Measurements from ENCODE around the gene HIVEP3. TPM values are rescaled to one million over a fixed set of nuclear protein-coding genes. Genes with fewer than 3 reads are reported as not detected.

HIVEP3 gene
- total and polyA plus RNA-seq, 2 donors, result 2.8 to 3.1 TPM

DNA sequence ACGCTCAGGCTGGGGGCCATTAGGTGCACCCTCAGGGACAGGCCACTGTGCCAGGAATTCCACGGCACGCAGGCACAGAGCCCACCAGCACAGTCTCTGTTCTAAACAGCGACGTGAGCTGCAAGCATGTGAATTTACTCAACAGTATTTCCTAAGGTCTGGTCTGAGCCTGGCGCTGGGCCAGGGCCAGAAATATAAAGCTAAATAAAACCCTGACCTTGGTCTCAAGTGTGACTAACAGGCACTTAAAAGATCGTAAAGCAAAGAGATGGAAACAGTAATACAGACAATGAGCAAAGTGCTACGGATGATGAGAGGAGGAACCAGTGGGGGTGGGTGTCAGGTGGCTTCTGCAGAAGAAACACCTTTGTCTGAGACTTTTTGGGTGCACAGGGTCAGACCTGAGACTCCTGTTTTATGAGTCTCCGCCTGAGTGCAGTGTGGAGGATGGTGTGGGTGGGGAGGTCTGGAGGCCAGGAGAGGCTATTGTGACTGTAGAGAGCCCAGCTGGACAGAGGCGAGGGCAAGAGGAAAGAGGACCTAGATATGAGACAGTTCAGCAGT, 380.9 kb downstream of the HIVEP3 start:
- H3K4me3 ChIP-seq (ENCODE audit: low read depth, low read length), result no peak overlapping the region

DNA sequence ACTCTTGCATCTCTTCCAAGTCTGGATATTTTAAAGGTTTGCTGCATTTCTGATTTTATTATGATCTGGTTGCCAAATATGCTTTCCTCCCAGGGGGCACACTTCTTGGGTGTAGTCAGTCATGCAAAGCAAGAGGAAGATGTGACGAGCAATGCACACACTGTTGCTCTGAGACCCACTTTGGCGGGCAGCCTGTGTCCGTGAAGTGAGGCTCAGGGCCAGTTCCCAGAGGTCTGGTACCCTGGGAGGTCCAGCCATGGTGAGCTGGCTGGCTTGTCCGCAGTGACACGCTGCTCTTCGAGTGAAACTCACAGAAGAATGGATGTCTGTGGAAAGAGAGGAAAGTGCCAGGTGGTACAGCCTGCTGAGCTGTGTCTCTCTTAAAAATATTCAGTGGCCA, 381.5 kb downstream of the HIVEP3 start:
- no peaks in the 10 kb centered on the region for H3K36me3 ChIP-seq (ENCODE audit: insufficient read depth)
- H3K4me3 ChIP-seq (ENCODE audit: low read depth, low read length), result no peak overlapping the region
- H3K27ac ChIP-seq (ENCODE audit: low read depth), result no peak overlapping the region
- no peaks in the 10 kb centered on the region for H3K4me1 ChIP-seq (ENCODE audit: insufficient read depth)
- DNase-seq (ENCODE audit: extremely low spot score), result no peak
- 60% methylated on average over 6 of the region's 6 CpGs for WGBS

More for the DNA sequence above, 380.9 kb downstream of the HIVEP3 start:
- H3K27ac ChIP-seq (ENCODE audit: low read depth), result no peak overlapping the region
- WGBS, result 28% methylated on average over 10 of the region's 10 CpGs
- H3K36me3 ChIP-seq (ENCODE audit: insufficient read depth), result no peaks in the 10 kb centered on the region
- H3K4me1 ChIP-seq (ENCODE audit: insufficient read depth), result no peaks in the 10 kb centered on the region
- DNase-seq (ENCODE audit: extremely low spot score), result peak; percentile 31

DNA sequence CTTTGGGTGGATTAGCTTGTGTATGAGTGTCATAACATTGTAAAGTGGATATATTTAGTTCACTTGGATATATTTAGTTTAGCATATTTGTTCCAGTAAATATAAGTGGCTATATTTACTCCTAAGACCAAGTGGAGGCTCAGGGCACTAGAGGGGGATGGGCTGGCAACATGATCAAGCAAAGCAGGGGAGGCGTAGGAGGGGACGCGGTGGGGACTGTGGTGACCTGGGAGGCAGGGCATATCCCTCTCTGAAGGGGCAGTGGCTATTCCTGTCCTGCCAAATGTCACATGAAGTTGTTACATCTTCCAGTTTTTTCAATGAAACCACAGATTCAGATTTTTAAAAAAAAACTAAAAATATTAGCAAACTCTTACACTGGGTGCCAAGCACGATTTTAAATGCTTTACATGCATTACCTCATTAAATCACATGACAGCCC, 382.3 kb downstream of the HIVEP3 start:
- Histone ChIP-seq H3K4me1 (ENCODE audit: insufficient read depth) (no peaks in the 10 kb centered on the region), H3K36me3 (ENCODE audit: insufficient read depth) (no peaks in the 10 kb centered on the region), H3K27ac (ENCODE audit: low read depth) (no peak overlapping the region), H3K4me3 (ENCODE audit: low read depth, low read length) (no peak overlapping the region)
- WGBS, result 50% methylated on average over 4 of the region's 4 CpGs
- DNase-seq (ENCODE audit: extremely low spot score), result no peak

DNA sequence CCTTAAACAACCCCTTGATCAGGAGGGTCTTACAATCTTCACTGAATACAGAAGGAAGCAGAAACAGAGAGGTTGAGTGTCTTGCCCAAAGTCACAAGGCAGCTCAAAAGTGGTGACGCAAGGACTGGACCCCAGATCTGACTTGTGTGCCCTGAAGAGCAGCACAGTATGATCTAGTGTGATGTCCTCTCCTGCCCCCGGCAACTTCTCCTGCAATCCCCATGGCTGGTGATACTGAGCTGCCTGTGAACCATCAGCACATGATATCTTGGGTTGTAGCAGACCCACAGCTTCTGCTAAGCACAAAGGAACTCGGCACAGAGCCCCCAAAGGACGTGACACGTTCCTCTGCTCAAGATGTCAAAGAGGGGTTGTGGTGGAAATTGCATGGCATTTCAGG, 383.0 kb downstream of the HIVEP3 start:
- 65% methylated on average over 5 of the region's 5 CpGs for WGBS

DNA sequence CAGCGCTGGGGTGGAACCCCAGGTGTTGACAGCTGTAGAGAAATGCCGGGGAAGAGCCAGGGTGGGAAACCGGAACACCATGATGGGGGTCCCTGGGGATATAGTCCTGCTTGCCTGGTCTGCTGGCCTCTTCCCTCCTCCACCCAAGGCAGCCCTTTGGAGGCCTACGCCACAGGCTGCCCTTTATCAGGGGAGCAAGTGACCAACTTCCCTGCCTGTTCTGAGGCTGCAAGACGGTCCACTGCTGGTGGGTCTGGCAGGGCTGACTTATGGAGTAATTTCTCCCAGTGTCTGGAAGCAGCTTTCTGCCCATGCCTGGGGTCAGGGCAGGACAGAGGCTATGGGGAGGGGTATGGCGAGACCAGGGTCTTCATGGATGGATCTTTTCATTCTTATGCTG, 383.4 kb downstream of the HIVEP3 start:
- H3K4me3 ChIP-seq (ENCODE audit: low read depth, low read length), result no peak overlapping the region
- H3K27ac ChIP-seq (ENCODE audit: low read depth), result no peak overlapping the region
- H3K36me3 ChIP-seq (ENCODE audit: insufficient read depth), result no peaks in the 10 kb centered on the region
- H3K4me1 ChIP-seq (ENCODE audit: insufficient read depth), result no peaks in the 10 kb centered on the region
- DNase-seq (ENCODE audit: extremely low spot score), result no peak
- WGBS, result 95% methylated on average over 6 of the region's 6 CpGs

More for the DNA sequence above, 383.0 kb downstream of the HIVEP3 start:
- H3K27ac ChIP-seq (ENCODE audit: low read depth), result no peak overlapping the region
- H3K4me3 ChIP-seq (ENCODE audit: low read depth, low read length), result no peak overlapping the region
- no peaks in the 10 kb centered on the region for H3K36me3 ChIP-seq (ENCODE audit: insufficient read depth)
- no peak for DNase-seq (ENCODE audit: extremely low spot score)
- no peaks in the 10 kb centered on the region for H3K4me1 ChIP-seq (ENCODE audit: insufficient read depth)

DNA sequence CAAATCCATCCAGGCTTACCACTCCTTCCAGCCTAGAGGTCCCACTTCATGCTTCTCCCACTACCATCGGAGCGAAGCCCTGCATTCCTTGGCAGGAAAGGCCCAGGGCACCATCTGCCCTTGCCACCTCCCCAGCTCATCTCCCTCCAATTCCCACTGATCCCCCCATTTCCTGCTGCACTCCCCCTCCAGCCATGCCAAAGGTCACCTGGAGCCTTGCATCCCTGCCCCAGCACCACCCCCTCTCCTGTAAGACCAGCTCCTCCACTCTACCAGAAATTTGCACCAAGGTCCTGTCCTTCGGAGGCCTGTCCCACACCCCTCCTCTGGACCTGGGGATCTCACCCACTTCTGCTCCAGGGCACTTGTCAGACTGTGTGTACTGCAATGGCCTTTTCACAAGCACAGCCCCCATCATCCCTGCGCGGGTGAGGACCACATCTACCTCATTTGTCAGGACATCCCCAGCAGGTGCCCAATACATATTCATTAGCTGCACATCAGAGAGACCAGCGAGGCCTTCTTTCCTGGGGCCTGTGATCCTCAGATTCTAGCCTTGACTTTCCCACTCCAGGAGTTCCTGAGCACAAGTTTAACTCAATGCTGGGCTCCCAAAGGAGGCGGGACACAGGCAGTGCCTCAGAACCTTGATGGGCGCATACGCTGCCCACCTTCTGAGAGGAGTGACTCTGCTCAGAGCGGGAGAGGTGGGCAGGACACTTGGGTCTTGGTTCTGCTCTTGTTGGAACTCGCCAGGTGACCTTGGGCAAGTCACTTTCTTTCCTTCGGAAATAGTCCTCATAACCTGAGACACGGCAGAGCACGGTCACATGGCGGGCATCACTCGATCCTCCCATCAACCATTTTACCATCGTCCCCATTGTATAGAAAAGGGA, 384.3 kb downstream of the HIVEP3 start:
- Histone ChIP-seq H3K36me3 (ENCODE audit: insufficient read depth) (no peaks in the 10 kb centered on the region), H3K4me3 (ENCODE audit: low read depth, low read length) (no peak overlapping the region), H3K27ac (ENCODE audit: low read depth) (no peak overlapping the region), H3K4me1 (ENCODE audit: insufficient read depth) (no peaks in the 10 kb centered on the region)
- no peak for DNase-seq (ENCODE audit: extremely low spot score)
- WGBS, result 91% methylated on average over 17 of the region's 17 CpGs

DNA sequence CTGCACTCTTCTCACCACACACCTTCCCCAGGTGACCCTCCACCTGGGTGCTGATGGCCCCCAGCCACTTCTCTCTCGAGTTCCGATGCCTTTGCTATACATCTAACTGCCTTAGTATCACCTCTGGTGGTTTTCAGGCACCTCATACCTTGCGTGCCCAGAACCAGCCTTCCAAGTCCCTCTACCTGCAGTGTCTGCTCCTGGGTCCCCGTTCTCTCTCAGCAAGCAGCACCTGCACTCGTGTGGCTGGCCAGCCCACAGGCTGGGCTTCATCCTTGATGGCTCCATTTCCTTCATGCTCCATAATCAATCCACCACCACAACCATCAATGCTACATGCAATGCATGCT, 385.0 kb downstream of the HIVEP3 start:
- H3K4me3 ChIP-seq (ENCODE audit: low read depth, low read length), result no peak overlapping the region
- no peaks in the 10 kb centered on the region for H3K4me1 ChIP-seq (ENCODE audit: insufficient read depth)
- DNase-seq (ENCODE audit: extremely low spot score), result no peak
- H3K27ac ChIP-seq (ENCODE audit: low read depth), result no peak overlapping the region
- no peaks in the 10 kb centered on the region for H3K36me3 ChIP-seq (ENCODE audit: insufficient read depth)
- 86% methylated on average over 5 of the region's 5 CpGs for WGBS

DNA sequence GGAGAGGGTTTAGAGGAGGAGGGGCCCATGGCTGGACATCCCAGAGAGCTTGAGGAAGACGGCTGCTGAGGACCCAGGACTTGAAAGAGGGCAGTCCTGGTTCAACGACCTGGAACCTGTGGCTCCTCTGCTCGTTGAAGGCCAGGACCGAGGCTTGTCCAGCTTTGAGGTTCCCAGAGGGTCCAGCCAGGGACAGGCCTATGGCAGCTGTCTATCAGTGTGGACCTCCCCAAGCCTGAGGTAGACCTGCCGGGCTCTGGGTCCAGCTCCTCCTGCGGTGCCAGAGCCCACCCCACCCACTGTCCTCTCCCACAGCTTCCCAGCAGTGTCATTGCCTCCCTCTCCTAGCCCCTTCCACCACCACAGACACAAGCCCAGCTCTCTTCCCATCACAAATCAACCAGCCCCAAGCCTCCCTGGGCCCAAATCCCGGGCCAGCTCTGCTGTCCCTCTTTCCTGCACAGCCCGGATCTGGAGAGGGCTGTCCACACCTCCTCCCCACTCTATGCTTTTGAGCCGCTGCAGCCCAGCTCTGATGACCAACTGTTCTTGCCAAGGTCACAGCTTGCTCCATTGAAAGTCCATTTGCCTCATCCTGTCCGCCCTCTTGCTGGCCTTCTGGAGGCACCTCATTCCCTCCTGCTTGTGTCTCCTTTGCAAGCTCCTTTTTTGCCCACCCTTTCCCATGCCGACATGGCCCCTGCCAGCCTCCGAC, 385.5 kb downstream of the HIVEP3 start:
- WGBS, result 92% methylated on average over 12 of the region's 12 CpGs
- no peak overlapping the region for H3K27ac ChIP-seq (ENCODE audit: low read depth)
- H3K36me3 ChIP-seq (ENCODE audit: insufficient read depth), result no peaks in the 10 kb centered on the region
- no peak overlapping the region for H3K4me3 ChIP-seq (ENCODE audit: low read depth, low read length)
- no peaks in the 10 kb centered on the region for H3K4me1 ChIP-seq (ENCODE audit: insufficient read depth)
- no peak for DNase-seq (ENCODE audit: extremely low spot score)

DNA sequence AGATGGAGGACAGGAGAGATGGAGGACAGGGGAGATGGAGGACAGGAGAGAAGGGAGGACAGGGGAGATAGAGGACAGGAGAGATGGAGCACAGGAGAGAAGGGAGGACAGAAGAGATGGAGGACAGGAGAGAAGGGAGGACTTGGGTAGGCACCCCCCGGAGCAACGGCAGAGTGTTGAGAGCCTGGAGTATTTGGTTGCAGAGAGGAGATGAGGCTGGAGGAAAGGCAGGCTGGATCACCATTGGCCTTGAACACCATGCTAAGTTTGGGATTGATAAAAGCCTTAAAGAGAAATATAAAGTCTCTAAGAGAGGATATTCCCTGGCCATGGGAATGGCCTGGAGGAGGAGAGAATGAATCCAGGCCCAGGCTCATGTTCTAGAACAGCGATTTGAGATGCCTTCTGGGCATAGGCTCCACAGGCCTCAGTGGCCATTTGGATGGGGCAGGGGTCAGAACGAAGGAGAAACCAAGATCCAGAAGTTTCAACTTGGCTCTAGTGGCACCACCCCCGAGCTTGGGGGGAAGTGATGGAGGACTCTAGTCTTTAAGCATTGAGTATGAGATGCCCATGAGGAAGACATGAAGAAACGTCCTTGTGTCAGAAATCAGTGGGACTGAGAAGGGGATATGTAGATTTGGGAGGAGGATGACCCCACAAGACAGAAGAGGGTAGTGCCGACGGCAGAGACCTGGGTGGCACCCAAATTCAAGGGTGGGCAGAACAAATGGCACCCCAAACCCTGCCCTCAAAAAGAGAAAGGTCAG, 386.3 kb downstream of the HIVEP3 start:
- no peak overlapping the region for H3K4me3 ChIP-seq (ENCODE audit: low read depth, low read length)
- no peaks in the 10 kb centered on the region for H3K36me3 ChIP-seq (ENCODE audit: insufficient read depth)
- H3K4me1 ChIP-seq (ENCODE audit: insufficient read depth), result no peaks in the 10 kb centered on the region
- WGBS, result 94% methylated on average over 8 of the region's 8 CpGs
- no peak for DNase-seq (ENCODE audit: extremely low spot score)
- H3K27ac ChIP-seq (ENCODE audit: low read depth), result no peak overlapping the region

DNA sequence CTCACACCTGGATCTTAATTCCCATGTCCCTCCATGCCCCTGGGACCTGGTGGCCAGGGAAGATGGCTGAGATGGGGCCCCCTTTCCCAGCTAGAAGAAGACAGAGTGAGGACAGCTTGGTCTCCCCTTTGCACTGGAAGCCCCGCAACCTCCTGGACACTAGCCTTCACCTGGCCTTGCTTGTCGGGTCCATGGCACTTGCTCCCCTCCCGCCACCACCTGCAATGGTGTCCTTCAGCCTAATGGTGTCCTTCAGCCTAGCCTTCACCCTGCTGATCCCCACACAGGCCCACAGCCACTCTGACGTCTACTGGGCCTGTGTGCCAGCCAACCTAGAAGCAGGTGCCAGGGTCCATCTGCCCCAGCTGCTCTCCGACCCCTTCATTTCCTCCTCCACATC, 388.3 kb downstream of the HIVEP3 start:
- Histone ChIP-seq H3K36me3 (ENCODE audit: insufficient read depth) (no peaks in the 10 kb centered on the region), H3K4me3 (ENCODE audit: low read depth, low read length) (no peak overlapping the region), H3K27ac (ENCODE audit: low read depth) (no peak overlapping the region), H3K4me1 (ENCODE audit: insufficient read depth) (no peaks in the 10 kb centered on the region)
- DNase-seq (ENCODE audit: extremely low spot score), result no peak
- 93% methylated on average over 5 of the region's 5 CpGs for WGBS

DNA sequence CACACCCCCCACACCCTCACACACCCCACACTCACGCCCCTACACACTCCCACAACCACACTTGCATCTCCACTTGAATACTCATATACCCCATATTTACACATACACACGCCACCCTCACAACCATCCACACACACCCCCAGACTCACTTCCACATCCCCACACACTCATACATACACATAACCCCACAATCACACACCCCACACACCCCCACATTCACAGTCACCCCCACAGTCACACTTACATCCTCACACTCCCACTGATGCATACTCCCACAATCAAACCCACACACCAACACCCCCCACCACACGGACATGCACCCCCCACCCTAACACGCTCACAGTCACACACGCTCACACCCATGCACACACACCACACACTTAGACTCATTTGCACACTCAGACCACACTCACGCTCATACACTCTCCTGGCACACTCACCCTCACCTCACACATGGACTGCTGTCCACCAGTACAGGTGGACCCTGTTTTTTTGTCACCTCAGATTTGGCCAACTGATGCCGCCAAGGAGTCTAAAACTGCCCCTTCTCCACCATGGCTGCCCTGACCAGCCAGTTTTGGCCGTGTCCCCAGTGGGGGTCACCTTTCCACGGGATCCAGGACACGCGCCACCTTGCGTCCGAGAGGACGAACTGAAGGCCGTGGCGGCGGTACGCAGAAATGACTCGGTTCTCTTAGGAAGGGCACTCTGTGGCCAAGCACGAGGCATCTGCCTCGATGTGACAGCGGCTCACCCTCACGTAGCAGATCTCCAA, 388.9 kb downstream of the HIVEP3 start:
- no peaks in the 10 kb centered on the region for H3K36me3 ChIP-seq (ENCODE audit: insufficient read depth)
- H3K4me3 ChIP-seq (ENCODE audit: low read depth, low read length), result no peak overlapping the region
- 90% methylated on average over 23 of the region's 23 CpGs for WGBS
- H3K4me1 ChIP-seq (ENCODE audit: insufficient read depth), result no peaks in the 10 kb centered on the region
- H3K27ac ChIP-seq (ENCODE audit: low read depth), result no peak overlapping the region
- DNase-seq (ENCODE audit: extremely low spot score), result no peak

DNA sequence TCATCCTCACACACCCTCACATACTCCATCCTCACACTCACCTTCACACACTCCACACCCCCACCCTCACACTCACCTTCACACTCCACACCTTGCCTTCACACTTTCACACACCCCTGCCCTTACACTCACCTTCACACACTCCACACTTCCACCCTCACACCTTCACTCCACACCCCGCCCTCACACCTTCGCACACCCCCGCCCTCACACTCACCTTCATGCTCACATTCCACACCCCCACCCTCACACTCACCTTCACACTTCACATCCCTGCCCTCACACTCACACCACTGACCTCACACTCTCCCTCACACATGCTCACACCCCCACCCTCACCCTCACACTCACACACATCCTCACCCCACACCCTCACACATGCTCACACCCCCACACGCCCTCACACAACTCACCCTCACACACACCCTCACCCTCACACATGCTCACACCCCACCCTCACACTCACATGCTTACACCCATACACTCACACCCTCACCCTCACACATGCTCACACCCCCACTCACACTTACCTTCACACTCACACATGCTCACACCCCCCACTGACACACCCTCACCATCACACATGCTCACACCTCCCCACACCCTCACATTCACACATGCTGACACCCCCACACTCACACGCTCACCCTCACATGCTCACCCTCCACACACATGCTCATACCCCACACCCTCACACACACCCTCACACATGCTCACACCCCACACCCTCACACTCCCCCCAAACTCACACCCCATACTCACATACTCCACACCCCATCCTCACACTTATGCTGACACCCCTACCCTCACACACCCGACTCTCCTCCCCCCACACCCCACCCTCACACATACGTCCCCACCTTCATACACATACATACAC, 389.8 kb downstream of the HIVEP3 start:
- Histone ChIP-seq H3K27ac (ENCODE audit: low read depth) (no peak overlapping the region), H3K4me1 (ENCODE audit: insufficient read depth) (no peaks in the 10 kb centered on the region), H3K4me3 (ENCODE audit: low read depth, low read length) (no peak overlapping the region), H3K36me3 (ENCODE audit: insufficient read depth) (no peaks in the 10 kb centered on the region)
- 62% methylated on average over 7 of the region's 7 CpGs for WGBS
- no peak for DNase-seq (ENCODE audit: extremely low spot score)

Measured in urinary bladder (tissue), 4 donors.